Suppressor macrophage (primary cell): ENCODE data around the gene PTPRU.

ENCODE experiments used
- DNase-seq, 4 experiments: peaks; one replicate each; pipeline ENCODE4 v3.0.0-alpha.2; 2020 to 2022

Gene PTPRU

DNA sequence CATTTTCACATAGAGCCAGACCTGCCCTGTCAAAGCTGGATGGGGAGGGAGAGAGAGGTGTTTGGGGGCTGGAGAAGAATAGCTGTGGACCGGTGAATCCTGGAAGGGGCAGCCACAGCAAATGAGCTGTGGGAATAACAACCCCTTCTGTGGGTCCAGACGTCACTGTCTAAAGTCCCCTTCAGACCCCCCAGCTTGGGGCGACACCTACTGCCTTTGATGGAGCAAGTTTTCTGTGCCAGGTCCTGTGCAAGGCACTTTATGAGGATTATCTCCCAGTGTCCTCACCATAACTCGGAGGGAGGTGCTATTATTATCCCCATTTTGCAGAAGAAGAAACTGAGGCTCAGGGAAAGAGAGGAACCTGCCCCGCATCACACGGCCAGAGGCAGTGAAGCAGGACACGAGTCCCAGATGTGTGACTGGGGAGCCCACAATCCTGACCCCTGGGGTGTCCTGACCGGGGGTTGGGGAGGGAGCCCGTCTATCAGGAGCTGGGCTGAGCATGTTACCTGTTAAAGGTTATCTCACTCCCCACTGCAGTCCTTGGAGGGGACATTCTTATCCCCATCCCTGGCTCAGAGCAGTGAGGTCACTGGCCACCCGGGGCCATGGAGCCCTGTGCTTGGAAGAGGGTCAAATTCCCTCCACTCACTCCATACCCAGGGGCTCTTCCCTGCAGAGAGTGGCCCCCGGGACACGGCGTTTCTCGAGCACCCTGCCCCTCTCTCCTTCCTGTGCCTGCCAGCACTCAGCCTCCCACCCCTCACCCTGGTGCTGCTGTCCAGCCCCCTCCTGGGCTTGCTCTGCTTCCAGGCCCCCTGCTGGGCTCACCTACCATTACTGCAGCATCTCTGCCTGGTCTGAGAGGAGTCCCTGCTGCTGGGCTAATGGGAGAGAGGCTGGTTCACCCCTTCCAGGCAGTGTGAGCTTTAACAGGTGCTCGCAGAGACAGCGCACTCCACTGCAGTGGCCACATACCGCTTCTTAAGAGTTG, 132.9 kb downstream of the PTPRU start:
- no peak for DNase-seq

DNA sequence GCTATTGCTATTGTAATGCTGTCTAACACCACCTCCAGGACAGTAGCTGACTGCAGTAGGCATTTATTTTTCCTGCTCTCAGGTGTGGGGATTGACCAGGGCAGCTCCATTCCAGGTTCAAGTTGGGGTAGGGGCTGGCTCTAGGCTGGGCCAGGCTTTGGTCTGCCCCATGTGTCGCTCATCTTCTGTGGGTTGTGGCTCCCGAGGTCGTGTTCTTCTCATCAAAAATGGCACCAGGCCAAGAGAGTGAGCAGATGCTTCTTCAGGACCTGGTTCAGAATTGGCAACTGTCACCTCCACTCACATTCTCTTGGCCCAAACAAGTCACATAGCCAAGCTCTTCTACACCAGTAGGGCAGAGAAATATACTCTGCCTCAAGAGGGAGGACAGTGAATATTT, 133.7 kb downstream of the PTPRU start:
- no peak for DNase-seq

DNA sequence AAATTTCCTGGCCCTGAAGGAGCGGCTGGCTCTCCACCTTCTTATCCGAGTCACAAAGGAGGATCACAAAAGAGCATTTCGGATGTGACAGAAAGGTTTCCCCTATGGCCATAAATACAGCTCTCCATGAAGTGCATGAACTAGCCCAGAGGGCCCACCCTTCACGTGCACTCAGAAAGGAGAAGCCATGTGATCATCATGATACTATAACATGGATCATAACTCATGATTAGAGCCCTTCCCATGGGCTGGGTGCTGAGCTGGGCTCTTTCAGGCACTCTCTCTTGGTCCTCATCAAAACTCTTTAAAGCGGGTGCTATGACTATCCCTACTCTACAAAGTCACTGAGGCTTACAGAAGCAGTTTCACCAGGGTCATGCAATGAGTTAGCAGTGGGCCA, 135.0 kb downstream of the PTPRU start:
- no peak for DNase-seq

DNA sequence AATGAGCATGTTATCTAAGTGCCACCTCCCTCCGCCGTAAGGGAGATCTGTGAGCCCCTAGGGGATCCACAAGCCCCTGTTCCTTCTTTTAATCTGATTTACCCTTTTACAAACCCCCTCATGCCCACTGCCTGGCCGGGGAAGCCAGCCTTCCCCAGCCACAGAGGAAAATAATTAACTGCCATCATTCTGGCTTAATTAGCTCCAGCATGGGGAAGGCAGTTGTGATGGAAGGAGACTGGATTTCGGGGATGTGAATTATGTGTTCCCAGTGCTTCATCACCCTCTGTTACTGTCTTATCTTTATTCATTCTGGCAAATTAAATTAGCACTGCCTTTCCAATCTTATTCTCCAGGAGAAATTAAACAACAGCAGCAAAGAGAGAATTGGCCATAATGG, 135.8 kb downstream of the PTPRU start:
- DNase-seq = no peak
